Uterus (tissue), 4 donors: ENCODE results near the gene TTPAL. TPM values are rescaled to one million over a fixed set of nuclear protein-coding genes. Genes with fewer than 3 reads are reported as not detected.
A peak's percentile ranks its signal among the peaks of the same experiment; 100 is the strongest.

Experiments used
- DNase-seq, 2 donors: peaks; one replicate each; pipeline ENCODE4 v3.0.0-alpha.2; 2019 to 2020
- H3K27ac ChIP-seq, 2 donors: fragments of 200-600 bp; sonication (generic); 1 replicate in 1 of 2; 2 replicates in 1 of 2; pipeline ENCODE4 v1.5.1; 2016 to 2018
- H3K27me3 ChIP-seq, 2 donors: fragments of 200-600 bp; sonication (generic); one replicate each; pipeline ENCODE4 v1.5.1; 2018 to 2019; ENCODE audit warnings: control low read depth in 1 of 2
- H3K36me3 ChIP-seq, 2 donors: fragments of 200-600 bp; sonication (generic); one replicate each; pipeline ENCODE4 v1.5.1; 2019; ENCODE audit warnings: control low read depth in 1 of 2
- H3K4me1 ChIP-seq, 2 donors: fragments of 200-600 bp; sonication (generic); one replicate each; pipeline ENCODE4 v1.5.1; 2018 to 2019; ENCODE audit warnings: control low read depth in 1 of 2
- H3K4me3 ChIP-seq, 2 donors: fragments of 200-600 bp; sonication (generic); 1 replicate in 1 of 2; 2 replicates in 1 of 2; pipeline ENCODE4 v1.5.1; 2018 to 2019; ENCODE audit warnings: mild to moderate bottlenecking in 1 of 2
- H3K9me3 ChIP-seq, 2 donors: fragments of 200-600 bp; sonication (generic); one replicate each; pipeline ENCODE4 v1.5.1; 2019; ENCODE audit warnings: control low read depth in 1 of 2
- POLR2A ChIP-seq, 2 donors: fragments of 450-650 bp; IDR thresholded peaks; one replicate each; pipeline ENCODE4 v1.6.1; 2016; ENCODE audit warnings: antibody characterized with exemption in 2 of 2, mild to moderate bottlenecking in 1 of 2, moderate library complexity in 1 of 2
- intact Hi-C: fragments of 100-400 bp; cut with DNase I; formaldehyde crosslinking; loops from one replicate; pipeline ENCODE4 v1.15.1; 2023; ENCODE audit warnings: low total_unique reads
- total RNA-seq, 4 donors: library from RNA; depleted of rRNA in 3 of 4; stranded (reverse); fragments of >200 nt in 3 of 4; gene quantifications; one replicate each; pipeline versions ENCODE4 v1.1.0 to v1.2.4, GENCODE V29; 2014 to 2023
- TF ChIP-seq, protein P1 (sequence below), 4 experiments: fragments of 200-600 bp in 2 of 4; fragments of 450-650 bp in 2 of 4; sonication (generic) in 2 of 4; IDR thresholded peaks; one replicate each; pipeline ENCODE4 v1.5.1; 2016 to 2019; ENCODE audit warnings: antibody characterized with exemption in 4 of 4, mild to moderate bottlenecking in 2 of 4, moderate library complexity in 1 of 4
- donor health status: DM: yes; HTN: yes; CAD: no.

The TTPAL gene
- total RNA-seq, 4 donors from 2014 or later: 4.9 to 18.2 (median 10.0) TPM

DNA sequence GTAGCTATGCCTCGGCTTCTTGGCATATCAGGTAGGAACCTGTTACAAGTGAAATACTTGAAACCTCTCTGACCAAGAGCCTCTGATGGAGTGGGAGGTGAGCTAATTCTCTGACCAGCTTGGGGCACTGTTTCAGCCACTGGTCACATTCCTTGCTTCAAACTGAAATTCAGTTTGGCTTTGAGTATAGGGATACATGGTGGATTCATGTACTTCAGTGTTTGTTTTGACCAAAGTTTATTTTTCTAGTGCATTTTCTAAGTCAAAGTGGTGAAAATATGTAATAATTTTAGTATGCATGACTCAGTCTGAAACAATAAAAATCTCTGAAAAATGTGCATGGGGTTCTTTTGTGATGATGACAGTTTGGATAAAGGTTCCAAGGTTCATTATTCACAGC lies 18.6 kb downstream of the TTPAL start:
- no peaks in the 10 kb centered on the region for H3K36me3 ChIP-seq
- H3K4me1 ChIP-seq: no peaks in the 10 kb centered on the region
- intact Hi-C loops: no loop called here
- peak overlapping the region in 1 of 2 donors; percentile 76 for H3K27ac ChIP-seq
- H3K27me3 ChIP-seq: no peaks in the 10 kb centered on the region
- TF ChIP-seq, protein P1, sequence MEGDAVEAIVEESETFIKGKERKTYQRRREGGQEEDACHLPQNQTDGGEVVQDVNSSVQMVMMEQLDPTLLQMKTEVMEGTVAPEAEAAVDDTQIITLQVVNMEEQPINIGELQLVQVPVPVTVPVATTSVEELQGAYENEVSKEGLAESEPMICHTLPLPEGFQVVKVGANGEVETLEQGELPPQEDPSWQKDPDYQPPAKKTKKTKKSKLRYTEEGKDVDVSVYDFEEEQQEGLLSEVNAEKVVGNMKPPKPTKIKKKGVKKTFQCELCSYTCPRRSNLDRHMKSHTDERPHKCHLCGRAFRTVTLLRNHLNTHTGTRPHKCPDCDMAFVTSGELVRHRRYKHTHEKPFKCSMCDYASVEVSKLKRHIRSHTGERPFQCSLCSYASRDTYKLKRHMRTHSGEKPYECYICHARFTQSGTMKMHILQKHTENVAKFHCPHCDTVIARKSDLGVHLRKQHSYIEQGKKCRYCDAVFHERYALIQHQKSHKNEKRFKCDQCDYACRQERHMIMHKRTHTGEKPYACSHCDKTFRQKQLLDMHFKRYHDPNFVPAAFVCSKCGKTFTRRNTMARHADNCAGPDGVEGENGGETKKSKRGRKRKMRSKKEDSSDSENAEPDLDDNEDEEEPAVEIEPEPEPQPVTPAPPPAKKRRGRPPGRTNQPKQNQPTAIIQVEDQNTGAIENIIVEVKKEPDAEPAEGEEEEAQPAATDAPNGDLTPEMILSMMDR (IDR thresholded peaks at IDR 0.05): no peak
- TF ChIP-seq POLR2A (IDR thresholded peaks at IDR 0.05): no peak
- H3K4me3 ChIP-seq: no peak overlapping the region
- DNase-seq: no peak
- H3K9me3 ChIP-seq: no peaks in the 10 kb centered on the region

DNA sequence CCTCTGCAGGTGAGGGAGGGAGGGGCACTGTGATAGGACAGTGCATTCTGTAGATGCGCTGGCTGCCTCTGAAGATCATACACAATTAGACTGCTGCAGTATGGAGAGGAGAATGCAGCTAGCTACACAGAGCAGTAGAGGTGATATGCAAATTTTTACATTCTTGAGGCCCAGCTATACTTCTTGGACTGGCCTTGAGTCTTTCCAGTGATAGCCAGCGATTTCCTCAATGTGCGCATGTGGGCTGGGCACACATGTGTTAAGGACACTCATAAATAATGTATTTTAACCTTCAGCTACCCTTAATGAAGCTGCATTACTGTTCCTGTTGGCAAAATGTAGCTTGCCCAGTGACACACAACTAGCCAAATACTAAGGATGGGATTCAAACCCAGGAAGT lies 19.0 kb downstream of the TTPAL start:
- intact Hi-C loops: no loop called here
- no peak for DNase-seq
- no peaks in the 10 kb centered on the region for H3K4me1 ChIP-seq
- no peaks in the 10 kb centered on the region for H3K36me3 ChIP-seq
- no peak overlapping the region for H3K4me3 ChIP-seq
- TF ChIP-seq, protein P1 (IDR thresholded peaks at IDR 0.05): no peak
- TF ChIP-seq POLR2A (IDR thresholded peaks at IDR 0.05): no peak
- H3K27ac ChIP-seq: peak overlapping the region; percentile 67 to 76
- H3K27me3 ChIP-seq: no peaks in the 10 kb centered on the region
- no peaks in the 10 kb centered on the region for H3K9me3 ChIP-seq

GRCh38 chr20:44495257-44495656 lies 19.6 kb downstream of the TTPAL start:
- Histone ChIP-seq H3K9me3 (no peaks in the 10 kb centered on the region), H3K4me1 (no peaks in the 10 kb centered on the region), H3K27ac (peak overlapping the region; percentile 67 to 76), H3K27me3 (no peaks in the 10 kb centered on the region), H3K36me3 (no peaks in the 10 kb centered on the region), H3K4me3 (no peak overlapping the region)
- intact Hi-C loops: no loop called here
- no peak for DNase-seq
- TF ChIP-seq, protein P1 (IDR thresholded peaks at IDR 0.05): no peak
- no peak for TF ChIP-seq POLR2A (IDR thresholded peaks at IDR 0.05)

GRCh38 chr20:44495802-44496481 lies 20.3 kb downstream of the TTPAL start:
- Histone ChIP-seq H3K9me3 (no peaks in the 10 kb centered on the region), H3K4me1 (no peaks in the 10 kb centered on the region), H3K36me3 (no peaks in the 10 kb centered on the region), H3K4me3 (no peak overlapping the region), H3K27ac (peak overlapping the region; percentile 67 to 76), H3K27me3 (no peaks in the 10 kb centered on the region)
- TF ChIP-seq POLR2A (IDR thresholded peaks at IDR 0.05): no peak
- TF ChIP-seq, protein P1 (IDR thresholded peaks at IDR 0.05): no peak
- peak in 1 of 2 donors; percentile 30 for DNase-seq
- intact Hi-C loops: no loop called here

DNA sequence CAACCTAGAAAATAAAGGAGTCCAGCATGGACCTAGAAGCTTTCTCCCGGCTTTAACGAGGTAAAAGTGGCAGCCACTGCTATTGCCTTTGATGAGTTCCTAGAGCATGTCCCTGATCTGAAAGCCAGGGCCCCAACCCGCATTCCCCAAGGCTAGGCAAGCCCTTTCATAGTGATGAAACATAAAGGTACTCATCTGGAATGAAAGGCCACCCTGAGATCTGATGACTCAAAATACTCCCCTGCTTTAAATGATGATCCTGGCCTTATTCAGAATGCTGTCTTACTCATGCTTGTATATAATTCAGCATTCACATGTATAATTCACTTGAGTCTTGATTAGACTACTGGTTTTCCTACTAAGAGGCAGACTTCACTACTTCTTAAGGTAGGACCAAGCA lies 21.3 kb downstream of the TTPAL start:
- H3K27me3 ChIP-seq: no peaks in the 10 kb centered on the region
- H3K4me3 ChIP-seq: no peak overlapping the region
- no peaks in the 10 kb centered on the region for H3K36me3 ChIP-seq
- TF ChIP-seq, protein P1 (IDR thresholded peaks at IDR 0.05): no peak
- intact Hi-C loops: no loop called here
- no peak for DNase-seq
- H3K27ac ChIP-seq: peak overlapping the region; percentile 67 to 76
- no peaks in the 10 kb centered on the region for H3K9me3 ChIP-seq
- H3K4me1 ChIP-seq: no peaks in the 10 kb centered on the region
